K562 (cell line): ENCODE results near the gene FPR1. TPM values are rescaled to one million over a fixed set of nuclear protein-coding genes. Genes with fewer than 3 reads are reported as not detected.

Experiments used
- ARNT ChIP-seq, 2 experiments: fragments of 450-650 bp; IDR thresholded peaks; 2 replicates each; pipeline ENCODE4 v1.6.1; 2016; ENCODE audit warnings: mild to moderate bottlenecking in 1 of 2
- ATF7 ChIP-seq: fragments of 450-650 bp; IDR thresholded peaks from 2 replicates; pipeline ENCODE4 v1.7.1; 2014; ENCODE audit warnings: mild to moderate bottlenecking, moderate library complexity
- BRD9 ChIP-seq: fragments of 450-650 bp; IDR thresholded peaks from 2 replicates; pipeline ENCODE4 v1.6.1; 2018; ENCODE audit warnings: low read depth; ENCODE audit not compliant: partially characterized antibody
- C11orf30 ChIP-seq: fragments of 450-650 bp; IDR thresholded peaks from 2 replicates; pipeline ENCODE4 v1.6.1; 2016; ENCODE audit warnings: low read depth, mild to moderate bottlenecking
- EGR1 ChIP-seq: fragments of 450-650 bp; conservative IDR thresholded peaks from 2 replicates; pipeline ENCODE4 v1.6.1; 2017; ENCODE audit warnings: mild to moderate bottlenecking
- EHMT2 ChIP-seq: fragments of 450-650 bp; IDR thresholded peaks from 2 replicates; pipeline ENCODE4 v1.6.1; 2018; ENCODE audit warnings: antibody characterized with exemption
- EP300 ChIP-seq: IDR thresholded peaks from 2 replicates; pipeline ENCODE4 v1.6.1; 2012; ENCODE audit warnings: low read length, improper control_type of control experiment
- ETS1 ChIP-seq: conservative IDR thresholded peaks from 2 replicates; pipeline ENCODE4 v1.6.1; 2011; ENCODE audit warnings: low read depth, mild to moderate bottlenecking, low read length; ENCODE audit not compliant: control insufficient read depth
- GATAD2A ChIP-seq: fragments of 450-650 bp; IDR thresholded peaks from 2 replicates; pipeline ENCODE4 v1.6.1; 2017
- HDGF ChIP-seq: fragments of 450-650 bp; IDR thresholded peaks from 2 replicates; pipeline ENCODE4 v1.6.1; 2016
- HEY1 ChIP-seq: fragments of 250-450 bp; sonication (Bioruptor Pico); IDR thresholded peaks from 2 replicates; pipeline ENCODE4 v1.5.0; 2020; ENCODE audit warnings: mild to moderate bottlenecking, moderate library complexity, borderline replicate concordance
- NONO ChIP-seq, 2 experiments: fragments of 200-400 bp in 1 of 2; fragments of 450-650 bp in 1 of 2; formaldehyde crosslinking in 1 of 2; IDR thresholded peaks; 2 replicates each; pipeline ENCODE4 v1.6.1; 2017; ENCODE audit warnings: low read depth in 2 of 2, mild to moderate bottlenecking in 2 of 2, moderate library complexity in 2 of 2, low read length in 1 of 2
- PYGO2 ChIP-seq: fragments of 450-650 bp; IDR thresholded peaks from 2 replicates; pipeline ENCODE4 v1.6.1; 2016; ENCODE audit warnings: mild to moderate bottlenecking, missing genetic modification characterization, moderate library complexity, missing compliant biosample characterization
- RAD51 ChIP-seq: fragments of 450-650 bp; IDR thresholded peaks from 2 replicates; pipeline ENCODE4 v1.7.1; 2016; ENCODE audit warnings: low read depth, mild to moderate bottlenecking, borderline replicate concordance
- SMAD1 ChIP-seq: fragments of 150-350 bp; IDR thresholded peaks from 2 replicates; pipeline ENCODE4 v1.6.1; 2014; ENCODE audit warnings: low read length, low read depth; ENCODE audit not compliant: partially characterized antibody
- SMAD4 ChIP-seq: fragments of 250-450 bp; sonication (Bioruptor Pico); conservative IDR thresholded peaks from 2 replicates; pipeline ENCODE4 v1.8.0; 2021; ENCODE audit warnings: inconsistent platforms, mild to moderate bottlenecking, moderate library complexity
- TBL1XR1 ChIP-seq, 2 experiments: IDR thresholded peaks; 2 replicates each; pipeline ENCODE4 v1.6.1; 2012; ENCODE audit warnings: improper control_type of control experiment in 2 of 2, low read length in 2 of 2, mild to moderate bottlenecking in 1 of 2
- THRAP3 ChIP-seq: fragments of 450-650 bp; IDR thresholded peaks from 2 replicates; pipeline ENCODE4 v1.6.1; 2016; ENCODE audit warnings: mild to moderate bottlenecking, inconsistent platforms, borderline replicate concordance
- YY1 ChIP-seq, 3 experiments: IDR thresholded peaks; 2 replicates each; pipeline ENCODE4 v1.6.1; 2011; ENCODE audit warnings: low read length in 2 of 3, mild to moderate bottlenecking in 2 of 3, moderate library complexity in 2 of 3, borderline replicate concordance in 1 of 3, control low read depth in 1 of 3, low read depth in 1 of 3; ENCODE audit not compliant: insufficient read depth in 3 of 3, insufficient replicate concordance in 2 of 3, control insufficient read depth in 1 of 3, insufficient read length in 1 of 3; ENCODE audit errors: extremely low read depth in 1 of 3
- ZNF197 ChIP-seq: fragments of 200-800 bp; sonication (Bioruptor generic); IDR thresholded peaks from 2 replicates; pipeline ENCODE4 v1.6.1; 2016; ENCODE audit warnings: low read depth, missing genetic modification characterization, missing compliant biosample characterization
- ZNF57 ChIP-seq: fragments of 450-650 bp; formaldehyde crosslinking; IDR thresholded peaks from 2 replicates; pipeline ENCODE4 v1.4.0; 2020; ENCODE audit warnings: mild to moderate bottlenecking, moderate library complexity
- ZNF592 ChIP-seq: fragments of 450-650 bp; IDR thresholded peaks from 2 replicates; pipeline ENCODE4 v1.6.1; 2017; ENCODE audit warnings: antibody characterized with exemption, mild to moderate bottlenecking
- ZNF696 ChIP-seq: fragments of 250-450 bp; sonication (Bioruptor Pico); conservative IDR thresholded peaks from 2 replicates; pipeline ENCODE4 v1.4.0; 2020; ENCODE audit warnings: mild to moderate bottlenecking, moderate library complexity
- polyA plus RNA-seq, 8 experiments: library from polyadenylated mRNA; depleted of rRNA in 4 of 8; stranded (reverse) in 5 of 8; unstranded in 3 of 8; fragments of >200 nt; fragmentation: Nextera tagmentation in 2 of 8; fragmentation: Illumina TruSeq in 1 of 8; extraction: Ambion mirVana in 2 of 8; extraction: Trizol in 1 of 8; gene quantifications; 2 replicates each; pipeline versions ENCODE4 v1.2.1 to v1.2.3, GENCODE V29; 2011 to 2014; ENCODE audit warnings: inconsistent platforms in 1 of 8, missing spikeins in 1 of 8
- total RNA-seq, 7 experiments: library from RNA; depleted of rRNA in 6 of 7; stranded (reverse); fragments of >200 nt in 6 of 7; fragmentation: Illumina TruSeq in 2 of 7; extraction: Trizol in 2 of 7; gene quantifications; 2 replicates each; pipeline versions ENCODE4 v1.2.1 to v1.2.3, GENCODE V29; 2011 to 2021; ENCODE audit warnings: low replicate concordance in 1 of 7

Gene FPR1
- total and polyA plus RNA-seq, 9 of the 15 experiments (the other 6 are each of a cell fraction or from before 2014, with no cell fraction given): 0.06 to 0.25 (median 0.14) TPM; not detected in 4

- peak in 1 of 2 experiments; percentile 56; a peak in 1 of 4 replicates for TF ChIP-seq NONO (IDR thresholded peaks at IDR 0.05; ENCODE audit: low read depth in 2 of 2, low read length in 1 of 2)
- no peak for TF ChIP-seq EHMT2
- peak; percentile 90 for TF ChIP-seq SMAD1
- peak in 1 of 2 experiments; percentile 76; a peak in 3 of 4 replicates for TF ChIP-seq TBL1XR1 (IDR thresholded peaks at IDR 0.05; ENCODE audit: low read length in 2 of 2)
- 0 out of 2 replicates have a peak, but pooled peaks have one; percentile 37 for TF ChIP-seq ETS1
- TF ChIP-seq EP300: peak; percentile 98
- peak; percentile 56; the same call in 1 of the 2 replicates for TF ChIP-seq PYGO2
- peak; percentile 45; the same call in 1 of the 2 replicates for TF ChIP-seq ATF7
- peak; percentile 37 for TF ChIP-seq BRD9
- TF ChIP-seq RAD51: peak; percentile 50; the same call in 1 of the 2 replicates
- no peak for TF ChIP-seq HDGF
- peak in 1 of 3 experiments; percentile 52 for TF ChIP-seq YY1 (IDR thresholded peaks at IDR 0.05; ENCODE audit: borderline replicate concordance in 1 of 3, control insufficient read depth in 1 of 3, extremely low read depth in 1 of 3, insufficient read depth in 3 of 3, insufficient read length in 1 of 3, insufficient replicate concordance in 2 of 3, low read depth in 1 of 3, low read length in 2 of 3)
- TF ChIP-seq C11orf30: peak; percentile 59; the same call in 1 of the 2 replicates
- 0 out of 2 replicates have a peak, but pooled peaks have one; percentile 65 for TF ChIP-seq THRAP3
- peak; percentile 79 for TF ChIP-seq HEY1 (CRISPR knock-in tag)
- TF ChIP-seq ZNF197 (CRISPR knock-in tag): peak; percentile 47; the same call in 1 of the 2 replicates
- no peak for TF ChIP-seq EGR1
- TF ChIP-seq GATAD2A: peak; percentile 77; the same call in 1 of the 2 replicates
- TF ChIP-seq ZNF592: peak; percentile 96
- no peak for TF ChIP-seq ZNF57 (CRISPR knock-in tag)
- TF ChIP-seq SMAD4: peak; percentile 92
- peak; percentile 79 to 90; a peak in 3 of 4 replicates for TF ChIP-seq ARNT (IDR thresholded peaks at IDR 0.05)
- TF ChIP-seq ZNF696 (CRISPR knock-in tag): no peak
Observed at GRCh38 chr19:51800473-51801244, 49.0 kb upstream of the FPR1 start (continued).
